ENCODE measurements around the gene NEO1. TPM values are rescaled to one million over a fixed set of nuclear protein-coding genes. Genes with fewer than 3 reads are reported as not detected.
"Not testable (repeated sequence)": the region's sequence is repeated elsewhere in the genome, so short reads cannot be mapped to it uniquely, and the experiment has no call there.

NEO1 gene
- polyA plus RNA-seq, 2 of the 4 experiments (the other 2 are of a cell fraction) = 29.1 to 30.3 TPM

GRCh38 chr15:73165844-73166243 is 113.6 kb downstream of the NEO1 start:
- H3K27ac ChIP-seq = peak overlapping the region in 1 of 2 experiments; percentile 36; a peak in 2 of 6 replicates
- CTCF ChIA-PET = interaction anchor here (2.6 kb wide), 1 partner anchor 9 kb away, joined by 7 read pairs; no protein-coding TSS in a partner anchor
- DNase-seq (ENCODE audit: low read depth in 1 of 2, low spot score in 1 of 2) = no peak
- no peak for FAIRE-seq
- no peak for ATAC-seq
- H3K4me2 ChIP-seq = no peak overlapping the region
- H3K4me3 ChIP-seq = no peak overlapping the region
- POLR2A ChIA-PET = no interaction called here
- H3K9me3 ChIP-seq = peaks cover 19% of the 10 kb centered on the region; the same call in 2 of the 3 replicates
- no peaks in the 10 kb centered on the region for H3K4me1 ChIP-seq
- 84% methylated on average over 4 of the region's 4 CpGs for WGBS (ENCODE audit: missing lambda C conversion rate)
- no peak for TF ChIP-seq NPAS2 (CRISPR knock-in tag; IDR thresholded peaks at IDR 0.05; ENCODE audit: borderline replicate concordance)
- no peak for TF ChIP-seq CTCF (IDR thresholded peaks at IDR 0.05)
- TF ChIP-seq JUN (IDR thresholded peaks at IDR 0.05) = no peak
- TF ChIP-seq ZFP36 (IDR thresholded peaks at IDR 0.05; ENCODE audit: borderline replicate concordance, partially characterized antibody) = peak; percentile 98
- no peak for TF ChIP-seq NR3C1 (IDR thresholded peaks at IDR 0.05)
- TF ChIP-seq CBX2 (IDR thresholded peaks at IDR 0.05; ENCODE audit: borderline replicate concordance, low read depth) = no peak
- TF ChIP-seq RARB (CRISPR knock-in tag; IDR thresholded peaks at IDR 0.05) = no peak
- no peak for TF ChIP-seq EHF (CRISPR knock-in tag; IDR thresholded peaks at IDR 0.05)

- H3K27ac ChIP-seq, POLR2A ChIA-PET: not testable (repeated sequence)
Measured at GRCh38 chr15:73166711-73167110, 114.4 kb downstream of the NEO1 start.

GRCh38 chr15:73168487-73168886 is 116.2 kb downstream of the NEO1 start:
- FAIRE-seq = peak; percentile 36
- Histone ChIP-seq H3K27ac (no peak overlapping the region), H3K4me3 (no peak overlapping the region), H3K4me2 (no peak overlapping the region), H3K9me3 (peaks cover 19% of the 10 kb centered on the region; the same call in 2 of the 3 replicates), H3K4me1 (no peaks in the 10 kb centered on the region)
- ChIA-PET POLR2A (no interaction called here), CTCF (interaction anchor here (0.6 to 1.0 kb wide), 2 partner anchors 15 to 372 kb away, joined by 3 read pairs; no protein-coding TSS in a partner anchor)
- no peak for ATAC-seq
- no peak for DNase-seq (ENCODE audit: low read depth in 1 of 2, low spot score in 1 of 2)
- TF ChIP-seq HOXA7 (CRISPR knock-in tag; IDR thresholded peaks at IDR 0.05) = no peak
- TF ChIP-seq RCOR1 (IDR thresholded peaks at IDR 0.05; ENCODE audit: low read depth, low read length) = no peak
- WGBS (ENCODE audit: missing lambda C conversion rate) = 95% methylated on average over 3 of the region's 3 CpGs

More at GRCh38 chr15:73166711-73167110, 114.4 kb downstream of the NEO1 start:
- not testable (repeated sequence) for ATAC-seq; H3K4me2 ChIP-seq; H3K4me3 ChIP-seq; H3K4me1 ChIP-seq; FAIRE-seq; DNase-seq (ENCODE audit: low read depth in 1 of 2, low spot score in 1 of 2)
- peaks cover 19% of the 10 kb centered on the region; the same call in 2 of the 3 replicates for H3K9me3 ChIP-seq
- CTCF ChIA-PET = interaction anchor here (2.6 kb wide), 1 partner anchor 10 kb away, joined by 7 read pairs; no protein-coding TSS in a partner anchor
- WGBS (ENCODE audit: missing lambda C conversion rate) = no CpG with 5 or more reads among the region's 1 CpG

- ChIA-PET POLR2A (no interaction called here), CTCF (no interaction called here)
- Histone ChIP-seq H3K4me2 (no peak overlapping the region), H3K4me3 (no peak overlapping the region), H3K4me1 (no peaks in the 10 kb centered on the region), H3K9me3 (no peaks in the 10 kb centered on the region), H3K27ac (no peak overlapping the region)
- FAIRE-seq = peak; percentile 39
- no peak for DNase-seq (ENCODE audit: low read depth in 1 of 2, low spot score in 1 of 2)
- WGBS (ENCODE audit: missing lambda C conversion rate) = 89% methylated on average over 9 of the region's 9 CpGs
- no peak for ATAC-seq
- TF ChIP-seq ELK1 (IDR thresholded peaks at IDR 0.05; ENCODE audit: low read depth, low read length) = no peak
- TF ChIP-seq ESRRA (IDR thresholded peaks at IDR 0.05; ENCODE audit: borderline replicate concordance, low read length) = no peak
- TF ChIP-seq JUNB (IDR thresholded peaks at IDR 0.05) = no peak
- no peak for TF ChIP-seq REST (IDR thresholded peaks at IDR 0.05)
- no peak for TF ChIP-seq PBX3 (IDR thresholded peaks at IDR 0.05)
- TF ChIP-seq FOSB (CRISPR knock-in tag; IDR thresholded peaks at IDR 0.05) = no peak
- no peak for TF ChIP-seq MAFK (IDR thresholded peaks at IDR 0.05; ENCODE audit: partially characterized antibody)
- no peak for TF ChIP-seq CHD4 (IDR thresholded peaks at IDR 0.05; ENCODE audit: borderline replicate concordance)
- TF ChIP-seq SMC3 (IDR thresholded peaks at IDR 0.05) = no peak
- TF ChIP-seq ZNF302 (CRISPR knock-in tag; IDR thresholded peaks at IDR 0.05) = no peak
- no peak for TF ChIP-seq BCL3 (IDR thresholded peaks at IDR 0.05)
- no peak for TF ChIP-seq EHMT2 (IDR thresholded peaks at IDR 0.05; ENCODE audit: low read depth)
- no peak for TF ChIP-seq EHF (CRISPR knock-in tag; IDR thresholded peaks at IDR 0.05)
- no peak for TF ChIP-seq POLR2A (IDR thresholded peaks at IDR 0.05; ENCODE audit: low read length)
Measured at GRCh38 chr15:73171711-73172110, 119.4 kb downstream of the NEO1 start.
